IMR-90 (cell line): ENCODE measurements around the gene PTPN11. TPM values are rescaled to one million over a fixed set of nuclear protein-coding genes. Genes with fewer than 3 reads are reported as not detected.

Experiments
- ATAC-seq: fragments of 200-7000 bp; cut with Tn5 transposase; 2 replicates; pipeline ENCODE4 v1.9.1; 2020; ENCODE audit warnings: low read depth, mild to moderate bottlenecking, moderate library complexity
- BruUV-seq: library from RNA; stranded (reverse); fragments of 400-500 nt; replicated peaks from 2 replicates; lab custom pipeline; 2021; lab: Mats Ljungman, UMichigan
- CTCF ChIA-PET: fragments of 300-600 bp; formaldehyde crosslinking; extraction: SDS; loops from one replicate; lab custom pipeline; 2021; ENCODE audit warnings: antibody characterized with exemption; lab: Yijun Ruan, JAX
- POLR2A ChIA-PET: fragments of 300-600 bp; sonication (Branson Sonifier 250); formaldehyde crosslinking; loops from one replicate; lab custom pipeline; 2022; ENCODE audit warnings: antibody characterized with exemption; ENCODE audit not compliant: unreplicated experiment; lab: Charles Lee
- DNase-seq: peaks from one replicate; pipeline ENCODE4 v3.0.0; 2013
- H2AFZ ChIP-seq: replicated peaks from 2 replicates; pipeline ENCODE3; 2013; ENCODE audit warnings: low read length, mild to moderate bottlenecking; ENCODE audit not compliant: poor library complexity
- H2AK5ac ChIP-seq: 2 replicates; pipeline ENCODE4 v1.6.1; 2013; ENCODE audit warnings: low read depth, low read length, inconsistent platforms
- H2AK9ac ChIP-seq: replicated peaks from 2 replicates; pipeline ENCODE3; 2013; ENCODE audit warnings: mild to moderate bottlenecking, low read depth, low read length, moderate library complexity; ENCODE audit not compliant: poor library complexity
- H2BK120ac ChIP-seq: 2 replicates; pipeline ENCODE4 v1.6.1; 2013; ENCODE audit warnings: low read depth, low read length, inconsistent platforms
- H2BK15ac ChIP-seq: 3 replicates; pipeline ENCODE4 v1.6.1; 2013; ENCODE audit warnings: low read depth, low read length, inconsistent platforms
- H2BK20ac ChIP-seq: 2 replicates; pipeline ENCODE4 v1.6.1; 2013; ENCODE audit warnings: low read depth, mild to moderate bottlenecking, inconsistent platforms, low read length, moderate library complexity
- H2BK5ac ChIP-seq: 2 replicates; pipeline ENCODE4 v1.6.1; 2013; ENCODE audit warnings: mild to moderate bottlenecking, low read depth, low read length, inconsistent platforms; ENCODE audit not compliant: poor library complexity, severe bottlenecking
- H3K14ac ChIP-seq: replicated peaks from 2 replicates; pipeline ENCODE4 v1.6.1; 2013; ENCODE audit warnings: low read depth, low read length, inconsistent platforms
- H3K18ac ChIP-seq: 2 replicates; pipeline ENCODE4 v1.6.1; 2013; ENCODE audit warnings: low read depth, low read length, control low read depth
- H3K23ac ChIP-seq: 2 replicates; pipeline ENCODE4 v1.6.1; 2013; ENCODE audit warnings: low read depth, low read length, inconsistent platforms
- H3K27ac ChIP-seq: 2 replicates; pipeline ENCODE4 v1.5.1; 2013; ENCODE audit warnings: mild to moderate bottlenecking, control low read depth, low read length; ENCODE audit not compliant: insufficient read depth
- H3K27me3 ChIP-seq: 2 replicates; pipeline ENCODE4 v1.6.1; 2013; ENCODE audit warnings: low read length; ENCODE audit not compliant: control insufficient read depth, insufficient read depth
- H3K36me3 ChIP-seq: 2 replicates; pipeline ENCODE4 v1.6.1; 2013; ENCODE audit warnings: low read length, mixed read lengths; ENCODE audit not compliant: control insufficient read depth, insufficient read depth
- H3K4ac ChIP-seq: 2 replicates; pipeline ENCODE4 v1.6.1; 2013; ENCODE audit warnings: low read depth, low read length, inconsistent platforms
- H3K4me1 ChIP-seq: 2 replicates; pipeline ENCODE4 v1.6.1; 2013; ENCODE audit warnings: low read length, mixed read lengths; ENCODE audit not compliant: control insufficient read depth, insufficient read depth
- H3K4me2 ChIP-seq: 2 replicates; pipeline ENCODE4 v1.6.1; 2013; ENCODE audit warnings: low read depth, mild to moderate bottlenecking, control low read depth, low read length, moderate library complexity
- H3K4me3 ChIP-seq: 2 replicates; pipeline ENCODE4 v1.5.1; 2013; ENCODE audit warnings: low read depth, mild to moderate bottlenecking, control low read depth, low read length, moderate library complexity; ENCODE audit not compliant: insufficient read depth
- H3K56ac ChIP-seq: 2 replicates; pipeline ENCODE4 v1.6.1; 2013; ENCODE audit warnings: low read length, inconsistent platforms; ENCODE audit not compliant: insufficient read depth; ENCODE audit errors: extremely low read depth
- H3K79me1 ChIP-seq, 2 experiments: 2 replicates each; pipeline ENCODE4 v1.6.1; 2013; ENCODE audit warnings: low read length in 2 of 2, inconsistent platforms in 1 of 2, low read depth in 1 of 2
- H3K9ac ChIP-seq: 2 replicates; pipeline ENCODE4 v1.6.1; 2013; ENCODE audit warnings: low read depth, low read length, control low read depth
- H3K9me1 ChIP-seq: 2 replicates; pipeline ENCODE4 v1.6.1; 2013; ENCODE audit warnings: low read length, inconsistent platforms; ENCODE audit not compliant: insufficient read depth
- H3K9me3 ChIP-seq: 2 replicates; pipeline ENCODE4 v1.6.1; 2013; ENCODE audit warnings: low read length; ENCODE audit not compliant: control insufficient read depth, insufficient read depth
- H4K20me1 ChIP-seq: 2 replicates; pipeline ENCODE4 v1.6.1; 2013; ENCODE audit warnings: low read length, inconsistent platforms; ENCODE audit not compliant: insufficient read depth
- H4K5ac ChIP-seq: 2 replicates; pipeline ENCODE4 v1.6.1; 2013; ENCODE audit warnings: mild to moderate bottlenecking, low read depth, low read length, control low read depth
- H4K8ac ChIP-seq, 2 experiments: 2 replicates each; pipeline ENCODE4 v1.6.1; 2013; ENCODE audit warnings: low read depth in 2 of 2, low read length in 2 of 2, control low read depth in 1 of 2, inconsistent platforms in 1 of 2
- H4K91ac ChIP-seq: 2 replicates; pipeline ENCODE4 v1.6.1; 2013; ENCODE audit warnings: low read depth, low read length, inconsistent platforms; ENCODE audit not compliant: insufficient read depth
- CEBPB ChIP-seq: IDR thresholded peaks from 2 replicates; pipeline ENCODE4 v1.6.1; 2012; ENCODE audit warnings: low read depth, low read length, improper control_type of control experiment
- CHD1 ChIP-seq: IDR thresholded peaks from 2 replicates; pipeline ENCODE4 v1.6.1; 2012; ENCODE audit warnings: low read depth, low read length, improper control_type of control experiment
- CTCF ChIP-seq: conservative IDR thresholded peaks from 2 replicates; pipeline ENCODE4 v1.5.1; 2012; ENCODE audit warnings: mild to moderate bottlenecking, low read depth, low read length, improper control_type of control experiment
- FOS ChIP-seq: fragments of 150-350 bp; IDR thresholded peaks from 2 replicates; pipeline ENCODE4 v1.6.1; 2016; ENCODE audit warnings: low read depth, low read length
- MAFK ChIP-seq: IDR thresholded peaks from 2 replicates; pipeline ENCODE4 v1.6.1; 2012; ENCODE audit warnings: low read depth, low read length, improper control_type of control experiment
- NFE2L2 ChIP-seq: fragments of 150-350 bp; IDR thresholded peaks from 2 replicates; pipeline ENCODE4 v1.6.1; 2016; ENCODE audit warnings: low read depth, mild to moderate bottlenecking, low read length
- RAD21 ChIP-seq: IDR thresholded peaks from 2 replicates; pipeline ENCODE4 v1.6.1; 2012; ENCODE audit warnings: low read length, improper control_type of control experiment
- RCOR1 ChIP-seq: IDR thresholded peaks from 2 replicates; pipeline ENCODE4 v1.6.1; 2012; ENCODE audit warnings: mild to moderate bottlenecking, low read length, improper control_type of control experiment; ENCODE audit not compliant: insufficient replicate concordance
- RFX5 ChIP-seq: IDR thresholded peaks from 2 replicates; pipeline ENCODE4 v1.8.0; 2012; ENCODE audit warnings: low read depth, mild to moderate bottlenecking, low read length, moderate library complexity
- WGBS, 2 experiments: methylation state at CpG; one replicate each; pipeline versions ENCODE4 v1.1.5 to v1.1.7; 2013; ENCODE audit warnings: missing lambda C conversion rate in 2 of 2; ENCODE audit not compliant: insufficient read length in 1 of 2; ENCODE audit errors: extremely low coverage in 2 of 2; 5-methylcytosine and 5-hydroxymethylcytosine counted together
- dilution Hi-C: fragments of 300-500 bp; cut with HindIII; formaldehyde crosslinking; loops from one replicate; pipeline ENCODE4 v1.14.3; 2018; ENCODE audit warnings: low sequenced_read_pairs; ENCODE audit not compliant: unreplicated experiment
- in situ Hi-C: fragments of 300-500 bp; cut with MboI; formaldehyde crosslinking; loops from 3 replicates; pipeline ENCODE4 v1.14.3; 2019; ENCODE audit warnings: low sequenced_read_pairs, inconsistent platforms, mixed read lengths
- intact Hi-C: fragments of 100-400 bp; cut with micrococcal nuclease; formaldehyde crosslinking; loops from 2 replicates; pipeline ENCODE4 v1.10.0; 2022
- polyA plus RNA-seq, 3 experiments: library from polyadenylated mRNA; depleted of rRNA; stranded (reverse); fragments of >200 nt; gene quantifications; 2 replicates each; pipeline ENCODE4 v1.2.3, GENCODE V29; 2012; ENCODE audit warnings: low replicate concordance in 1 of 3
- total RNA-seq: library from RNA; depleted of rRNA; stranded (reverse); fragments of >200 nt; gene quantifications from 2 replicates; pipeline ENCODE4 v1.2.3, GENCODE V29; 2012
- TF ChIP-seq, protein P1 (sequence below): fragments of 150-350 bp; IDR thresholded peaks from 2 replicates; pipeline ENCODE4 v1.6.1; 2017; ENCODE audit warnings: mild to moderate bottlenecking, antibody characterized with exemption, low read length, low read depth

The PTPN11 gene
- total and polyA plus RNA-seq, 2 of the 4 experiments (the other 2 are of a cell fraction): 52.9 to 135 TPM

GRCh38 chr12:112514456-112514855 is 95.7 kb downstream of the PTPN11 start:
- Histone ChIP-seq H3K27ac (no peak overlapping the region), H3K9ac (no peak overlapping the region), H3K4me2 (no peak overlapping the region), H2BK120ac (no peak overlapping the region), H3K27me3 (no peaks in the 10 kb centered on the region), H3K9me1 (no peaks in the 10 kb centered on the region), H2AFZ (no peak overlapping the region), H4K5ac (no peak overlapping the region), H2BK5ac (no peak overlapping the region), H2BK15ac (no peak overlapping the region), H3K36me3 (peaks cover 4% of the 10 kb centered on the region; the same call in 1 of the 2 replicates), H4K8ac (no peak overlapping the region), H3K4me1 (no peaks in the 10 kb centered on the region), H3K79me1 (no peaks in the 10 kb centered on the region), H3K4me3 (no peak overlapping the region), H3K23ac (no peak overlapping the region), H2AK9ac (no peak overlapping the region), H4K20me1 (no peaks in the 10 kb centered on the region), H3K9me3 (no peaks in the 10 kb centered on the region), H3K14ac (no peak overlapping the region), H2AK5ac (no peak overlapping the region), H3K4ac (no peak overlapping the region), H3K56ac (no peak overlapping the region), H2BK20ac (no peak overlapping the region), H4K91ac (no peak overlapping the region), H3K18ac (no peak overlapping the region)
- TF ChIP-seq MAFK: no peak
- no peak for TF ChIP-seq CEBPB
- no peak for TF ChIP-seq CHD1
- TF ChIP-seq RFX5: no peak
- TF ChIP-seq RCOR1: no peak
- TF ChIP-seq, protein P1, sequence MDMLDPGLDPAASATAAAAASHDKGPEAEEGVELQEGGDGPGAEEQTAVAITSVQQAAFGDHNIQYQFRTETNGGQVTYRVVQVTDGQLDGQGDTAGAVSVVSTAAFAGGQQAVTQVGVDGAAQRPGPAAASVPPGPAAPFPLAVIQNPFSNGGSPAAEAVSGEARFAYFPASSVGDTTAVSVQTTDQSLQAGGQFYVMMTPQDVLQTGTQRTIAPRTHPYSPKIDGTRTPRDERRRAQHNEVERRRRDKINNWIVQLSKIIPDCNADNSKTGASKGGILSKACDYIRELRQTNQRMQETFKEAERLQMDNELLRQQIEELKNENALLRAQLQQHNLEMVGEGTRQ: no peak
- no peak for TF ChIP-seq NFE2L2
- TF ChIP-seq FOS: no peak
- TF ChIP-seq RAD21: no peak
- TF ChIP-seq CTCF: no peak
- dilution Hi-C loops: no loop called here
- BruUV-seq: no TSS peak
- DNase-seq (no peak), ATAC-seq (no peak)
- 80% methylated on average over 1 of the region's 5 CpGs; no CpG with 5 or more reads in 1 of the 2 experiments for WGBS, 2 experiments
- ChIA-PET POLR2A (no interaction called here), CTCF (no interaction called here)
- intact Hi-C loops: no loop called here
- in situ Hi-C loops: no loop called here
